HG03460 (cell line): Measurements from ENCODE around the gene CCDC12.
A peak's percentile ranks its signal among the peaks of the same experiment; 100 is the strongest.

Experiments used
- ATAC-seq: cut with Tn5 transposase; IDR thresholded peaks from one replicate; pipeline ENCODE4 v1.9.1; 2021; ENCODE audit not compliant: unreplicated experiment

CCDC12 gene

DNA sequence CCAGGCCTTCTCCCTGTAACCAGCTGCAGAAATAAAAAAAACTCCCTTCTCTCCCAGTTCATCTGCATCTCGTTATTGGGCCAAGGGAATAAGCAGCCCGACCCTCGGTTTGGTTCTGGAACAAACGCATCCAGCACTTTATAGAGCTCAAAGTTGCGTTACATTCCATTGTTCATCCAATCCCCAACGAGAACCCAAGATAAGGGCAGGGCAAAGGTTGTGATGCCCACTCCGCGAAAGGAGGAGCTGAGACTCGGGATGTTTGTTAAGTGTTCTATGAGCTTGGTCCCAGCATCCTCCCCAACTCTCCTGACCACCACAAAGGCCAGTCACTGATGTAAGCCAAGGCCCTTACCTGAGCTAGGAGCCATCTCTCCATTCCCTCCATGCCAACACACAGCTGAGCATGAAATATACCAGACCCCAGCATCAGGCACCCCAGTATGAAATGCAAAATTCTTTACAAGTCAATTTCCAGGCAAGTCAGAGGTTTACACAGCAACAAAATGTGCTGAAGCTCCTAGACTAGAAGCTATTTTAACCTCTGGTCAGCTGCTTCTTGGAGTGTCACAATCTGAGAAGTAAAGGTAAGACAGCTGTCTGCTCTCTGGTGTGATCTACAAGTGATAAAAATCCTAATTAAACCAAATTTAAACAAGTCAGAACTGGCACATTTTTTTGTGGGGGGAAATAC, 17.9 kb downstream of the CCDC12 start:
- no peak for ATAC-seq

DNA sequence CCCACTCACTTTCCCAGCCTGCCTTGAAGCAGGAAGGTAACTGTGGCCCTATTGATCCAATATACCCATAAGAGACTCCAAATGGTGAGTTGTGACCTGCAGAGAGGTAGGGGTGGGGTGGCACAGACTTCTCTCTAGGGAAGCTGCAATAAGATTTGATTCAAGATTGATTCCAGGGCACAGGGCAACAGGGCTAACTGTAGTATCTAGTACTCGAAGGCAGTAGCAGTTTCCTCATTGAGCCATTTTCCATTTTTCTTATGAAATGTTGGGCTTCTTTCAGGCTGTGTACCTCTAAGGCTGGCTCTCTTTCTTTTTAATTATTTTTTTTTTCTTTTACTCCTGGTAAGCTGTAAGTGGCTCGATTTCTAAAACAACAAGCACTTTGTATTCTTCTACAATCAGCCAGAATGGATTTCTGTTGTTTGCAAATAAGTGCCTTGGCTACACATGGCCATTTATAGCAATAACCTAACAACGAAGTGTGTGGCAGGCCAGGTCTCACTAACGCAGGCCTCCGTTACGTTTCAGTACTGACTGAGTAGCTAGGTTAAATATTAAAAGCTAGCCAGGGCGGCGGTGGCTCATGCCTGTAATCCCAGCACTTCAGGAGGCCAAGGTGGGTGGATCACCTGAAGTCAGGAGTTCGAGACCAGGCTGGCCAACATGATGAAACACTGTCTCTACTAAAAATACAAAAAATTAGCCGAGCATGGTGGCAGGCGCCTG, 19.3 kb downstream of the CCDC12 start:
- ATAC-seq = no peak

DNA sequence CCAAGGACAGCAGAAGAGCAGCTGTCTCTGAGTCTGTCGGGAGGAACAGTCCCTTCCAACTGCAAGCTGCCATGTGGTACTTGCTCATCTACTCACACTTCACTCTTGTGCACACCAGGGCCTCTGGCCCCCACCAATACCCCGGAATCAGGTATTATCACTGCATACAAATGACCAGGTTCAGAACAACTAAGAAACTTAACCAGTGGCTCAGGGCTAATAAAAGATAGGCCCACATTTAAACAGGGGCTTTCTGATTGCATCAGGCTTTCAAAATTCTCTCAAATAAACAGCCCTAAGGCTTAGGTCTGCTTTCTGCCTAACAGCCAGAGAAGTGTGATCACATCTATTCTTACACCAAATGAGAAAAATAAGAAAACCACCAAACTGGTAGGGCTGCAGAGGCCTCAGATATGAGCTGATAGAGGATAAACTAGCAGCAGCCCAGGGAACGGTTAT, 20.7 kb downstream of the CCDC12 start:
- no peak for ATAC-seq

DNA sequence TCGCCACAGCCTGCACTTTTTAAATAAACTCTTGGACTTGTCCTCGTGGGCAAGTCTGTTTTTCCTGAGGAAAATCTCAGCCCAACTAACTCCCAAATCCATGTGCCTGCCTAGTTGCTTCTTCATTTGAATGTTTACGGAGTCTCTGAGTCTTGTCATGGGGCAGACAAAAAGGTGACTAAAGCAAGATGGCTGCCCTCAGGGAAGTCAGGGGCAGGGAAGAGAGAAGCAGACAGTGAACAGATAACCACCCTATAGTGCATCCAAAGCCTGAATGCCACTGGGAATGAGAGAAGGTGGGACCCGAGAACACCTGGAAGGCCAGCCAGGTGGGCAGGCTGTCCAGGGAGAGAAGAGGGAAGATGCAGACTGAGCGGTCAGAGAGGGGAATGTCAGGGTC, 21.4 kb downstream of the CCDC12 start:
- no peak for ATAC-seq

DNA sequence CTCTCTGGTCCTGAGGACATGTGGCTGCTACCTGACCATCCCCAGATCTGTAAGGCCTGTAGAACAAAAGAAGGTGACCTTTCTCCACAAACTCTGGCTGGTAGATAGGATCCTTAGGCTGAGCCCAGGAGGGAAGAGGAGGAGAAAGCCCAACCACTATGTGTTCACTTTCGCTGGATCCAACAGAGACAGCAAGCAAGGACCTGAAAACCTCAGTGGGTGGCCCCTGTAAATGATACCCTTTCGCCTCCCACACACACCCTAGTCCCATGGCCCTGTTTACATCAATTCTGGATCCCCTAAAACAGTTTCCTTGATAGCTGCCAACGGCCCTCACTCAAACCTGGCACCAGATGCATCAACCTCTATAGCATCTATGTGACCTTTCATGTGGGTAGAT, 22.4 kb downstream of the CCDC12 start:
- no peak for ATAC-seq

DNA sequence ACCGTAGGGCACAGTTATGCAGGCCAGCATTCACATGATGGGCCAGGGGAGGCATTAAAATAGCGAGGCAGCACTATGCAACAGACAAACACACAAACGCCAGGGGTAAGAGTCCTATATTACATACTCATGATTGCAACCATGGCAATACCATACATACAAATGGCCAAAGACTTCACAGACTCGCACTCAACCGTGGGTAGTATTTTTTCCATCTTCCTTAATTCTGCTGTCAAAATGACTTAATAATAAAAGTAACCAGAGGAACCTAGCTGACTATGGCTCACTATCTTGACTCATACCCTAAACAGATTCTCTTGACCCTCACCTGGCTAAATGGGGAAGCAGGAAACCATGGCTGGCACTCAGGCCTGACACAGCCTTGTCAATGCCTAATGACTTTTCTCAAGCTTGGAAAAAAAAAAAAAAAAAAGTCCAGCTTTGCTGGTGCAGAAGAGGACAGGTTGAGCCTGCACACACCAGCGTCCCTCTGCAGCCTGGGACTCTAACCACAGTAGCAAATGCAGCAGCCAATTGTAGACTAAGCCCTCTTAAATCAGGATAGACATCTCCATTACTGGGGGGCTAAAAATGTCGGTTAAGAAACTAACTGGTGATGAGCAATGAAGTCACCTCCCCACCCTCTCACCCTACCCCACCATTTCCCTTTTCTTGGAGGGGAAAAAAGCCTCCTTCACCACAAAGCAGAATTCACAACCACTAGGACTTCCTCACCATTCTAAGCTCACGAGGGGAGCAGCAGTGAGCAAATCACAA, 23.1 kb downstream of the CCDC12 start:
- no peak for ATAC-seq

DNA sequence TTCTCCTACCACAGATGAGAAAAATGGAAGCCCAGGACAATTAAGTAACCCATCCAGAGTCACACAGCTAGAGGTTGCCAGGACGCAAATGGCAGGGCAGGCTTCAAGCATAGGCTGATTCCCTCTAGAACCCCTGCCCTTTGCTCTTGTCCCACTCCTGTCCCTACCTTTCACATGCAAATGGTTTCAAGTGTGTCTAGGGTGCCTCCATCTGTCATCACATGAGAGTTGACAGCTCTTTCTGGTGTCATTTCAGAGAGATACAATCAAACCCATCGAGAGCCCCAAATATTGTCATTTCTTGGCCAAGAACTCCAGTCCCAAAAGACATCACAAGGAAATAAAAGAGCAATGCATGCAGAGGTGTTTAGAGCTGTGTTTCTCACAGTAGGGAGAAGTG, 23.7 kb downstream of the CCDC12 start:
- no peak for ATAC-seq

DNA sequence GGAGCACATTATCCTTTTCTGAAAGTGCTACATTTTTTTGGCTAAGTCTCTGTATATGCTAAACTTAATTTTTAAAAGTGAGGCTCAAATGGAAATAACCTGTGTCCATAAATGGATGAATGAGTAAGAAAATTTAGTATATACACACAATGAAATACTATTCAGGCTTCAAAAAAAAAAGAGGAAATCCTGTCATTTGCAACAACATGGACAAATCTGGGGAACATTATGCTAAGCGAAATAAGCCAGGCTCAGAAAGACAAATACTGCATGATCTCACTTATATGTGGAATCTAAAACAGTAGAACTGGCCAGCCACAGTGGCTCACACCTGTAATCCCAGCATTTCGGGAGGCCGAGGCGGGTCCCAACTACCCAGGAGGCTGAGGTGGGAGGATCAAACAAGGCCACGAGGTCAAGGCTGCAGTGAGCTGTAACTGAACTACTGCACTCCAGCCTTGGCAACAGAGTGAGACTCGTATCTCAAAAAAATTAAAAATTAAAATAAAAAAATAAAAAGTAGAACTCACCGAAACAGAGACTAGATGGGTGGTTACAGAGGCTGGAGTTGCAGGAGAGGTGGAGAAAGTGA, 25.8 kb downstream of the CCDC12 start:
- ATAC-seq = no peak

DNA sequence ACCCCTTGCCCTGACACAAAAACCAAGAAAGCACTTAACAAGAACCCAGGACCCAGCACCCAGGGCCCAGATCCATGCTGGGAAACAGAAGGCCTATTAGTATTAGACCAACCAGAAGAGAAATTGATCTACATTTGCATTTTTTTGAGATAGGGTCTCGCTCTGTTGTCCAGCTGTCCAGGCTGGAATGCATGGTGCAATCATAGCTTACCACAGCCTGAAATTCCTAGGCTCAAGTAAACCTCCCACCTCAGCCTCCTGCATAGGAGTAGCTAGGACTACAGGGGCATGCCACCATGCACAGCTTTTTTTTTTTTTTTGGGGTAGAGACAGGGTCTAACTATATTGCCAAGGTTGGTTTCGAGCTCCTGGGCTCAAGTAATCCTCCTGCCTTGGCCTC, 26.4 kb downstream of the CCDC12 start:
- no peak for ATAC-seq

DNA sequence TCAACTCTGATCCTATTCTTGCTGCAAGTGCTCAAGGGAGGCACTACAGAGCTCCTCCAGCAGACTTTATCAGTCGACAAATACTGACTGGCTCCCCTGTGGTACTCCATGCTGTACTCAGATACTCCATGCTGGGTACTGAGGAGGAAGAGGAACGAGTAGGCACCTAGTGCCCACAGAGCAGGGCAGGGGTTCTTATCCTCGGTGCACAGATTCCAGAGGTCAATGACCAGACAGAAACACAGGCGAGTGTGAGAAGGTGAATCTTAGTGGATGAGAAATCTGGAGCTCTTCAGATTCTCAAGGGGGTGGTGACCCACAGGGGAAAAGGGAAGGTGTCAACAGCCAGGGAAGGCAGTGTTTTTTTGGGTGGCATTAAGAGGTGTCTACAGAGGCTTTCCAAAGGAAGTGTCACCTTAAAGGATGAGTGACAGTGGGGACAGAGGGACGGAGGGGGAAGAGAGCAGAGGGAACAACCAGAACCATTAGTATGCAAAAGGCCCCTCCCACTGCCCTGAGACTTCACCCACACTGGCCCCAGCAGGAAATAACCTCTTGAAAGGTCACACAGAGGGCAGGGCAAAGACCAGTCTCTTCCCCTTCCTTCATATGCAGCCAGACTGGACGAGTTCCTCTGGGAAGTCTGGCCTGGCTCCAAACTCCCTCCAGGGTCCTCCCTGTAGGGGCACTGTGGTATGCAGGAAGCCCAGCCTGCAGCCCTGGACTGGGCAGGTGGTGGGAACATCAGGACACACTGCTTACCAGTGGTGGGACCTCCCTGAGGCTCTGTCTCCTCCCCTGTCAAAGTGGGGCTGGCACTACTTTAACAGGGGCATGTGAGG, 27.5 kb downstream of the CCDC12 start:
- peak; percentile 36 for ATAC-seq

DNA sequence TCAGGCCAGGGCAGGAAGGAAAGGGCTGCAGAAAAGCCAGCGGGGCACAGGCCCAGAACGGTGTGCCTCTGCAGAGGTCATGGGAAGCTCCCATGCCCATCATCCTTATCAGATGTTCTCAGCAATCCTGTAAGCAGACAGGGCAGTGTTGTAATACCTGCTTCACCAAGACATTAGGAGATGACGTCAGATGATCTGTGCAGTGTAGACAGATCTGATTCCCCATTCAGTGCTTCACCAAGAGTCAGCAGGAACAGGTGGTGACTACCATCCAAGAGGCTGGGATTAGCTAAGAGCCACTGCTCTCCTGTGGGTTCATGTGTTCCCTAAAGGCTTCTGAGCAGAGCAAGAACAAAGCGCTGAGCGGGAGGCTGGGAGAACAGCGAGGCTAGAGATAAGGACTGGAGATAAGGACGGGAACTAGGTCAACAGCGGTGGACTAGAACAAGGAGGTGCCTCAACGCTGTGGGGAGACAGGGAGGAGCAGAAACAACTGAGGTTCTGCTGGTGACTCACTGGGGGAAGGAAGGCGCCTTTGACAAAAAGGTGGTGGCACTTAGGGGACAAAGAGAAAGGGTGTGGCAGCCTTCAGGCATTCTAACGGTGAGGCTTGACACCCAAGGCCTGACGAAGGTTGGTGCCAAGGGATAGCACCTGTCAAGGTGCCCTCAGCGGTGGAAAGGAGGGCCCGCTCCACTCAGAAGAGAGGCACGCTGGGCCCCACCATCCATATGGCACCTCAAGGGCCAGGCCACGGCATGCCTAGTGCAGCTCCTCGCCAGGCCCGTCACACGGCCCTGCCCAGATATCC, 28.4 kb downstream of the CCDC12 start:
- no peak for ATAC-seq

DNA sequence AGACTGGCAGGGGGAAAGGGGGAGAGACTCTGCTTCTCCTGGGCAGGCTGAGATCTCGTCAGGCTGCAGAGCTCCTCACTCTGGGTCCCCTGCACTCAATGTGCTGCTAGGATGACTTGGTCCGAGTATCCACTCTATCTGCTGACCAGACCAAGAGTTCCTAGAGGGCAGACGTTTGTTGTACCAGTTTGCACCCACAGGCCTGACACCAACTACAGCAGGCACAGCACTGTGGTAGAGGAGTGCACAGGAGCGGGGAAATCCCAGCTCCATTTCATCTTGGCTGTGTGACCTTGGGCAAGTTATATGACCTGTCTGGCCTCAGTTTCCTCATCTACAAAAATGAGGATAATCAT, 29.0 kb downstream of the CCDC12 start:
- no peak for ATAC-seq

DNA sequence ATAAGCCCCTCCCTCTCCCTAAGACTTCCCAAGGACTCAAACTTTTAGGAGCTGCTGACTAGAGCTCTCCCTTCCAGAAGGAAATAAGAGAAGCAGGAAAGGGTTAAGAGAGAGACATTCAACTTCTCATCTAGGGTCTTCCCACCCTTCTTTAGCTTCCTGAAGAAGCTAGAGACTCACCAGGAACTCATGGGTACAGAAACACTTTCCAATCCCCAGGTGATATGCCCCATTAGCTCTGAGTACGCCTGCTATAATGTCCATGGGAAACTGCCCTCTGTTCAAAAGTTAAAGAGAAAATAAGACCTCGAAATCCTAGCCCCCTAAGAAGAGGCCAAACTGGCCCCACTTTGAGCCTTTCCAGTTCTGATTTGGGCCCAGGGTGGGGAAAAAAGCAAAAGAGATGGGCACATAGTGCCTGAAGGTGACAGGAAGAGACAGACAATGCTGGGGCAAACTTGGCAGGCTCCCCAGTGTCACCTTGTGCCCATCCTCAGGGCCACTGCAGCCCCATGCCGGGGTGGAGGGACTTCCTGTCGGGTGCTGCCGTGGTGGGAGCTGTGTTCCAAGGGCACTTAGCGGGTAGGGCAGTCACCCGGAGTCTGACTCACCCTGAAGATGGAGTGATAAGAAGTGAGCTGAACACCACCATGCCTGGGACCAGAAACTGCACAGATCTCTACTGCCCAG, 29.5 kb downstream of the CCDC12 start:
- ATAC-seq = no peak

DNA sequence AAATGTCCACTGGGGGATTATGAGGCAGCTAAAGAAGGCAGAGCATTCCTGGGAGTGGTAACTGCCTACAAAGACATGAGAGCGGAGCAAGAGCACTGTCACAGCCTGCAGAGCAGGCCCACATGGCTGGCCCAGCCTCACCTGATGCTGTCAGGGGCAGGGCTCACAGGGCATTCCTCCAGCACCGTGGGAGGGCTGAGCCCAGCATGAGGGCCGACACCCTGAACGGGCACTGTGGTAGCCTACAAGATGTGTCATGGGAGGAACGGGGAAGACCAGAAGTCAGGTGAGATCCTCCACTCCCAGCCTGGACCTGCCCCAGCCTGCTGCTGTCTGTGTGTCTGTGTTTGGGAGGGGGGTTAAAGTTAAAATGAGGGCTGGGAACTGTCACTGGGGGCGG, 30.1 kb downstream of the CCDC12 start:
- ATAC-seq = no peak

DNA sequence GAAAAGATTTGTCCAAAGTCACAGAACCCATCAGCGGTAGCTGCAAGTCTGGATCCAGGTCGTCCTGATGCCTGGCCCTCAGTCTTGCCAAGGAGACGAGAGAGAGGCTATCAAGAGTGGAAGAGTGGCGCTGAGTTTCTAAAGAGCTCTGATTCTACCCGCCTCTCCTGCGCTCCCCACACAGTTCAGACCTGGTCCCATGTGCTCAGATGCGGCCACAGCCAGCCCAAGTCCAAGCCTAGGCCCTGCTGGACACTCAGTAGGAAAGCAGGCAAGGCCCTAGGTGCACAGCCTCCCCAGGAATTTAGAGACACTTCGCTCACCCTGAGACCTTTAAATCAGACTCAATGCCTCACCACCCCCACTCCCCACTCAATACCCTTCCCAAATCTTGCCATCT, 32.4 kb downstream of the CCDC12 start:
- no peak for ATAC-seq

DNA sequence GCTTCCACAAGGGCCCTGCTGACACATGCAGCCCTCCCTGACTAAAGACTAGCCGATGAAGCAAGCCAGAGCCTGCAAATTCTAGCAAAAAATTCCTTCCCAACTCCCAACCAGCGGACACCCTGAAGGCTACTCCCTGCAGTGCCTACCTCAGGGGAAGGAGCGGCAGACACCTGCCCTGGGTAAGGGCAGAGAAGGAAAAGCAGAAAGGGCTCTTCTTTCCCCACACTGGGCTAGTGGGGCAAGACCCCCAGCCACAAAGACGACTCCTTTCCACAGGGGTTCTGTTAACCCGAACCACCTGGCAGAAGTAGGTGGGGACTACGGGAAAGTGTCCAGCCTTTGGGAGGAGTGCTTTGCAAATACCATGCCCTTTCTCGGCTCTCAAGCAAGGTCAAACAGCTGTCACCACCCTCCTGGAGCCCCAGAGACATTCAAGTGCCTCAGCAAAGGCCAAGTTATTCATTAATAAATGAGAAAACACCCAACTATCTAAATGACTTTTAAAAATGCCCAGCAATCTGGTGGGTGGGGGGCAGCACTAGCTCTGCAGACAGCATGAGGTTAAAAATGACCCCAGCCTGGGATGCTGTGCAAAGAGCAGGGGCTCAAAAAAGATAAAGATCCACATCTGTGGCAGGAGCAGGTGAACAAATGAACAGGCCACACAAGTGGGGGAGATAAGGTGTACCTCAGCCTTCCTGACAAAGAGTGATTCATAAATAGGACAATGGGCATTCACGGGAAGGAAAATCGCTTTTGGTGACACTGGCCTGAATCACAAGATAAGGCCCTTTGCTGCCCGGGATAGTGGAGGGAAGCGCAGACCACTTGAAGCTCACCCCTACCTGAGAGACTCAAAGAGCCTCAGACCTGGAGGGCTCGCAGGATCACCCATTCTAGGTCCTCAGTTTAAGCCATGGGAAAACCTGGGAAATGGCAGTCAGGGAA, 33.0 kb downstream of the CCDC12 start:
- ATAC-seq = no peak

DNA sequence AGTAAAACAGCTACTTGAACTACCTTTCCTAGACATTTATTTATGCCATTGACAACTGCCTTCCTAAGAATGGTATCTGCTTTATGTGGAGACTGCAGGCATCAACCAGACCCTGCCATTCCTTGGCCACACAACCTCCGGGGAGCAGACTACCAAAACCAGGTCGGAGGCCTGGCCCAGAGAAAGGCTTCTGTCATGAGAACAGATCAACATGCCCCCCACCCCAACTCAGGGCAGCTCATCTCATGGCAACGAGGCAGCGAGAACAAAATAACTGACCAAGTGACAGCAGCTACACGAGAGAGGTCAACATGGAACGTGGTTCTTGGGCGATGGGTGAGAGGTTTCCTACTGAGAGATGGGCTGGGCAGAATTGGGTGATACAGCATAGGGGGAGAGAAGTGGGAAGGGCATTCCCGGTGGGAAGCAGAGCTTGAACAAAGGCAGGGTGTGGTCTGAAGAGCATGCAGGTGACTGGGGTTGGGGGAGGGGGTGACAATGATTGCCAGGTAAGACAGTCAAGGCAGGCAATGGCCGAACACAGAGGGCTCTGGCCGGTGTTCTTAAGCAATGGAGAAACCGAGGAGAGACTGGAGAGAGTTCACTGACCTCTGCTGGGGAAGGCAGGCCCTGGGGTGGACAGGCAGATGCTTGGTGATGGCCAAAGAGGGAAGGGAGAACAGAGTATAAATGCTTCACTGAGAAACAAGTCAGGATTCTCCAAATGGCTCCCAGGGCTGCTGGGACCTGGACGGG, 33.9 kb downstream of the CCDC12 start:
- no peak for ATAC-seq
